Osteoblast (primary cell): ENCODE measurements around the gene KCNQ1. TPM values are rescaled to one million over a fixed set of nuclear protein-coding genes. Genes with fewer than 3 reads are reported as not detected.

ENCODE experiments used
- DNase-seq: peaks from one replicate; pipeline ENCODE4 v3.0.0; 2011; ENCODE audit warnings: low spot score, mixed read lengths; ENCODE audit not compliant: insufficient read length; ENCODE audit errors: missing footprints
- H2AFZ ChIP-seq: 2 replicates; pipeline ENCODE4 v1.6.0; 2011; ENCODE audit warnings: mild to moderate bottlenecking, low read length
- H3K27ac ChIP-seq: 2 replicates; pipeline ENCODE4 v1.5.1; 2011; ENCODE audit warnings: mild to moderate bottlenecking, low read depth, low read length, moderate library complexity
- H3K27me3 ChIP-seq: 2 replicates; pipeline ENCODE4 v1.6.0; 2012; ENCODE audit warnings: mild to moderate bottlenecking, control low read depth, inconsistent platforms, low read length, moderate library complexity; ENCODE audit not compliant: insufficient read depth
- H3K36me3 ChIP-seq: 2 replicates; pipeline ENCODE4 v1.5.1; 2011; ENCODE audit warnings: mild to moderate bottlenecking, low read length, control low read depth, moderate library complexity; ENCODE audit not compliant: insufficient read depth
- H3K4me1 ChIP-seq: 2 replicates; pipeline ENCODE4 v1.5.1; 2011; ENCODE audit warnings: mild to moderate bottlenecking, low read length, control low read depth, moderate library complexity; ENCODE audit not compliant: insufficient read depth
- H3K4me2 ChIP-seq: 2 replicates; pipeline ENCODE4 v1.6.0; 2011; ENCODE audit warnings: mild to moderate bottlenecking, low read length; ENCODE audit not compliant: insufficient read depth
- H3K4me3 ChIP-seq: fragments of 200-600 bp; sonication (generic); 3 replicates; pipeline ENCODE4 v1.5.1; 2012; ENCODE audit warnings: mild to moderate bottlenecking, low read length, inconsistent platforms; ENCODE audit not compliant: insufficient read depth
- H3K79me2 ChIP-seq: 2 replicates; pipeline ENCODE4 v1.6.0; 2012; ENCODE audit warnings: mild to moderate bottlenecking, low read length, control low read depth, inconsistent platforms; ENCODE audit not compliant: insufficient read depth
- H3K9me3 ChIP-seq: 2 replicates; pipeline ENCODE4 v1.5.1; 2011; ENCODE audit warnings: low read depth, low read length, control low read depth
- H4K20me1 ChIP-seq: 2 replicates; pipeline ENCODE4 v1.6.0; 2012; ENCODE audit warnings: mild to moderate bottlenecking, low read length, control low read depth; ENCODE audit not compliant: insufficient read depth
- CTCF ChIP-seq: IDR thresholded peaks from 2 replicates; pipeline ENCODE4 v1.5.1; 2011; ENCODE audit warnings: mild to moderate bottlenecking, low read depth, low read length, moderate library complexity; ENCODE audit errors: extremely low read depth
- total RNA-seq: library from RNA; depleted of rRNA; stranded (reverse); fragments of >200 nt; gene quantifications from 2 replicates; pipeline ENCODE4 v1.2.3, GENCODE V29; 2012

KCNQ1 gene
- total RNA-seq, 1 donor = not detected

- Histone ChIP-seq H3K4me2 (no peak overlapping the region), H4K20me1 (no peaks in the 10 kb centered on the region), H3K4me3 (no peak overlapping the region), H3K36me3 (no peaks in the 10 kb centered on the region), H2AFZ (no peak overlapping the region), H3K9me3 (no peaks in the 10 kb centered on the region), H3K27me3 (no peaks in the 10 kb centered on the region), H3K27ac (no peak overlapping the region), H3K79me2 (no peaks in the 10 kb centered on the region), H3K4me1 (no peaks in the 10 kb centered on the region)
- TF ChIP-seq CTCF = no peak
- DNase-seq = no peak
Measured at GRCh38 chr11:2421226-2421994, 23.4 kb upstream of the KCNQ1 start.

GRCh38 chr11:2421996-2422395 lies 22.8 kb upstream of the KCNQ1 start:
- Histone ChIP-seq H2AFZ (no peak overlapping the region), H3K36me3 (no peaks in the 10 kb centered on the region), H3K27me3 (no peaks in the 10 kb centered on the region), H3K9me3 (no peaks in the 10 kb centered on the region), H3K79me2 (no peaks in the 10 kb centered on the region), H3K4me1 (no peaks in the 10 kb centered on the region), H3K27ac (no peak overlapping the region), H4K20me1 (no peaks in the 10 kb centered on the region), H3K4me3 (no peak overlapping the region), H3K4me2 (no peak overlapping the region)
- DNase-seq = no peak
- no peak for TF ChIP-seq CTCF

GRCh38 chr11:2422461-2423156 lies 22.2 kb upstream of the KCNQ1 start:
- no peak overlapping the region for H2AFZ ChIP-seq
- no peaks in the 10 kb centered on the region for H3K9me3 ChIP-seq
- no peaks in the 10 kb centered on the region for H3K4me1 ChIP-seq
- no peak for TF ChIP-seq CTCF
- H4K20me1 ChIP-seq = no peaks in the 10 kb centered on the region
- DNase-seq = no peak
- no peak overlapping the region for H3K4me2 ChIP-seq
- H3K4me3 ChIP-seq = no peak overlapping the region
- H3K27me3 ChIP-seq = no peaks in the 10 kb centered on the region
- H3K36me3 ChIP-seq = no peaks in the 10 kb centered on the region
- H3K27ac ChIP-seq = no peak overlapping the region
- H3K79me2 ChIP-seq = no peaks in the 10 kb centered on the region
